ENCODE results near the gene COL4A2.

- no peak for TF ChIP-seq CTCF (IDR thresholded peaks at IDR 0.05; ENCODE audit: low read length)
- no peak for TF ChIP-seq EZH2 (IDR thresholded peaks at IDR 0.05; ENCODE audit: borderline replicate concordance, low read length)
Observed at GRCh38 chr13:110509478-110509926, 202.4 kb downstream of the COL4A2 start.
